ENCODE data around the gene DLX1.
A peak's percentile ranks its signal among the peaks of the same experiment; 100 is the strongest.

DLX1 gene

GRCh38 chr2:172052000-172052983 lies 33.0 kb upstream of the DLX1 start (continued):
- TF ChIP-seq ZBTB6 (tag by site-specific recombination; IDR thresholded peaks at IDR 0.05) (peak; percentile 64; the same call in 1 of the 2 replicates), ZNF239 (tag by site-specific recombination; IDR thresholded peaks at IDR 0.05) (no peak), ZNF561 (tag by site-specific recombination; IDR thresholded peaks at IDR 0.05; ENCODE audit: borderline replicate concordance) (no peak), ZNF664 (tag by site-specific recombination; IDR thresholded peaks at IDR 0.05) (no peak), ZBTB44 (tag by site-specific recombination; IDR thresholded peaks at IDR 0.05) (peak; percentile 55), ZBTB20 (tag by site-specific recombination; IDR thresholded peaks at IDR 0.05) (peak; percentile 43), ZNF18 (tag by site-specific recombination; IDR thresholded peaks at IDR 0.05) (no peak), SP7 (tag by site-specific recombination; IDR thresholded peaks at IDR 0.05) (peak; percentile 70), ZNF169 (tag by site-specific recombination; IDR thresholded peaks at IDR 0.05) (no peak), ZNF24 (tag by site-specific recombination; IDR thresholded peaks at IDR 0.05) (no peak), GFI1B (tag by site-specific recombination; IDR thresholded peaks at IDR 0.05) (no peak), PRDM6 (tag by site-specific recombination; IDR thresholded peaks at IDR 0.05) (peak; percentile 78), OSR2 (tag by site-specific recombination; IDR thresholded peaks at IDR 0.05) (peak; percentile 32; the same call in 1 of the 2 replicates), ZNF830 (tag by site-specific recombination; IDR thresholded peaks at IDR 0.05; ENCODE audit: low read depth) (no peak), ZNF629 (tag by site-specific recombination; IDR thresholded peaks at IDR 0.05) (no peak), SALL2 (tag by site-specific recombination; IDR thresholded peaks at IDR 0.05; ENCODE audit: borderline replicate concordance) (no peak), ZNF843 (tag by site-specific recombination; IDR thresholded peaks at IDR 0.05) (peak; percentile 48; the same call in 1 of the 2 replicates), HOXC10 (CRISPR knock-in tag; IDR thresholded peaks at IDR 0.05) (no peak), ZBTB11 (tag by site-specific recombination; conservative IDR thresholded peaks at IDR 0.05; ENCODE audit: low read depth) (no peak), ZNF510 (tag by site-specific recombination; IDR thresholded peaks at IDR 0.05; ENCODE audit: insufficient replicate concordance) (no peak), TCF7L2 (IDR thresholded peaks at IDR 0.05; ENCODE audit: borderline replicate concordance, low read depth, low read length) (peak; percentile 40; the same call in 1 of the 2 replicates), FEZF1 (tag by site-specific recombination; IDR thresholded peaks at IDR 0.05) (peak; percentile 64), ZNF133 (tag by site-specific recombination; IDR thresholded peaks at IDR 0.05) (no peak), ZBTB17 (tag by site-specific recombination; IDR thresholded peaks at IDR 0.05) (peak; percentile 66), ZNF184 (tag by site-specific recombination; IDR thresholded peaks at IDR 0.05) (no peak), ZSCAN30 (tag by site-specific recombination; IDR thresholded peaks at IDR 0.05) (no peak), ZNF48 (tag by site-specific recombination; IDR thresholded peaks at IDR 0.05) (no peak), SCRT2 (tag by site-specific recombination; IDR thresholded peaks at IDR 0.05) (peak; percentile 24; the same call in 1 of the 2 replicates), ATF2 (tag by site-specific recombination; IDR thresholded peaks at IDR 0.05; ENCODE audit: low read depth) (no peak)
